ENCODE results near the gene MYO5C. TPM values are rescaled to one million over a fixed set of nuclear protein-coding genes. Genes with fewer than 3 reads are reported as not detected.
A peak's percentile ranks its signal among the peaks of the same experiment; 100 is the strongest.

MYO5C gene
- total and polyA plus RNA-seq, 2 of the 8 experiments (the other 6 are each of a cell fraction or from before 2014, with no cell fraction given): 8.2 to 26.7 TPM

DNA sequence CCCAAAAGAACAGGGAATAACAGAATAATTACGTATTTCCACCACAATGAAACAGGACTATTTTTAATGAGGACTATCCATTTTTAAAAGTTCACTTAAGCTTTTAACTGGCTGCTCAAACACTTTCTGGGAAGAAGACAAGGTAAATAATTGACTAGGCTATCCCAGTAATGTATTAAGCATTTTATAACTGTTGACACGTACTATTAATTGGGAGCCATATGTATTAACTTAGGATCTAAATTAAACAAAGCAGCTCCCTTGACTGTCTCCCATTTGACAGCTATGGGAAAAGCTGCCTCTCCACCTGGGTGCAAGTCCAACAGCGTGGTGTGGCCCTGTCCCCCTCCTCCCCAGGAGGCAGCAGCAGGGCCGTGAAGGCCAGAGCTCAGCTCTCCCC lies 36.1 kb downstream of the MYO5C start:
- no peak overlapping the region for H2BK20ac ChIP-seq (ENCODE audit: low read length)
- ChIA-PET CTCF (ENCODE audit: partially characterized antibody) (interaction anchor here (0.8 to 1.6 kb wide), 7 partner anchors 9 to 474 kb away, joined by 3 to 7 read pairs (median 4); no protein-coding TSS in a partner anchor), POLR2A (ENCODE audit: partially characterized antibody) (interaction anchor here (1.2 kb wide), 1 partner anchor 10 kb away, joined by 3 read pairs; no protein-coding TSS in a partner anchor)
- H3K79me2 ChIP-seq (ENCODE audit: control insufficient read depth in 1 of 2, insufficient read depth in 2 of 2, low read length in 2 of 2): no peaks in the 10 kb centered on the region
- WGBS, 2 experiments (ENCODE audit: extremely low coverage in 1 of 2, insufficient coverage in 1 of 2, insufficient read length in 1 of 2, insufficient replicate concordance in 2 of 2, low coverage in 1 of 2, low lambda C conversion rate in 2 of 2, missing lambda C conversion rate in 1 of 2): 89% methylated on average over 4 of the region's 4 CpGs; no CpG with 5 or more reads in 1 of the 2 experiments
- DNase-seq (ENCODE audit: low read depth in 1 of 2, low spot score in 2 of 2) (no peak), FAIRE-seq (no peak)
- H4K8ac ChIP-seq (ENCODE audit: extremely low read depth, insufficient read depth, low read length): no peak overlapping the region
- peak overlapping the region; percentile 23 for H4K91ac ChIP-seq (replicated peaks; ENCODE audit: insufficient read length, low read length)
- no peak overlapping the region for H2AK5ac ChIP-seq (ENCODE audit: low read depth, low read length)
- H3K23ac ChIP-seq (ENCODE audit: insufficient read length): no peak overlapping the region
- no peak overlapping the region for H2BK12ac ChIP-seq (ENCODE audit: low read depth, low read length)
- no peak overlapping the region for H3K18ac ChIP-seq (ENCODE audit: extremely low read depth, low read length)
- H3K4me3 ChIP-seq (ENCODE audit: extremely low read depth in 1 of 4, insufficient read depth in 2 of 4, low read depth in 3 of 4, low read length in 4 of 4): no peak overlapping the region
- no peak overlapping the region for H3K4me2 ChIP-seq (ENCODE audit: insufficient read depth in 1 of 2, low read depth in 2 of 2, low read length in 2 of 2)
- H3K4me1 ChIP-seq (replicated peaks in 1 of 4; ENCODE audit: control insufficient read depth in 3 of 4, insufficient read depth in 4 of 4, low read length in 3 of 4): peaks cover 19 to 32% (median 23%) of the 10 kb centered on the region in 4 experiments
- no peaks in the 10 kb centered on the region for H4K20me1 ChIP-seq (replicated peaks in 1 of 2; ENCODE audit: control insufficient read depth in 1 of 2, insufficient read depth in 2 of 2, low read length in 2 of 2)
- no peaks in the 10 kb centered on the region; the same call in 1 of the 2 replicates for H3K79me1 ChIP-seq (ENCODE audit: low read depth, low read length)
- H3K27me3 ChIP-seq (replicated peaks in 1 of 4; ENCODE audit: control insufficient read depth in 3 of 4, extremely low read depth in 1 of 4, insufficient read depth in 3 of 4, low read length in 3 of 4): no peaks in the 10 kb centered on the region
- H3K56ac ChIP-seq (replicated peaks; ENCODE audit: insufficient read length, low read depth, low read length): no peak overlapping the region
- no peaks in the 10 kb centered on the region for H3K9me3 ChIP-seq (ENCODE audit: insufficient read depth in 2 of 2, low read depth in 1 of 2, low read length in 1 of 2)
- H3K27ac ChIP-seq (ENCODE audit: low read depth, low read length): 0 out of 2 replicates have a peak overlapping the region, but pooled peaks have one; percentile 3
- H3K14ac ChIP-seq (ENCODE audit: insufficient read length): no peak overlapping the region
- no peak overlapping the region for H2BK120ac ChIP-seq (replicated peaks; ENCODE audit: low read depth, low read length)
- no peak overlapping the region for H4K5ac ChIP-seq (ENCODE audit: insufficient read length, low read depth, low read length)
- no peak overlapping the region; the same call in 1 of the 2 replicates for H2BK5ac ChIP-seq (ENCODE audit: low read depth, low read length)
- no peak overlapping the region for H3K4ac ChIP-seq (replicated peaks; ENCODE audit: insufficient read length, low read depth, low read length)
- peaks cover 0 to 18% (median 5%) of the 10 kb centered on the region in 4 experiments; a peak in 6 of 8 replicates for H3K36me3 ChIP-seq (ENCODE audit: control insufficient read depth in 2 of 4, insufficient read depth in 4 of 4, low read length in 3 of 4)
- H3K9ac ChIP-seq (replicated peaks in 1 of 4; ENCODE audit: extremely low read depth in 1 of 4, low read depth in 3 of 4, low read length in 3 of 4): no peak overlapping the region
- no peak overlapping the region for H2BK15ac ChIP-seq (ENCODE audit: low read length)
- H3K23me2 ChIP-seq (ENCODE audit: low read depth, low read length): no peaks in the 10 kb centered on the region
- H2AFZ ChIP-seq (ENCODE audit: low read length): no peak overlapping the region
- TF ChIP-seq EZH2 (IDR thresholded peaks at IDR 0.05; ENCODE audit: low read depth, low read length, severe bottlenecking) (no peak), RNF2 (IDR thresholded peaks at IDR 0.05; ENCODE audit: borderline replicate concordance, low read depth, low read length, missing control alignments, poor library complexity, severe bottlenecking) (no peak), SP1 (IDR thresholded peaks at IDR 0.05; ENCODE audit: low read depth, low read length) (no peak), KDM1A (IDR thresholded peaks at IDR 0.05; ENCODE audit: borderline replicate concordance, low read length) (no peak), YY1 (IDR thresholded peaks at IDR 0.05; ENCODE audit: low read depth, low read length) (no peak), RAD21 (IDR thresholded peaks at IDR 0.05 in 1 of 2, conservative IDR thresholded peaks at IDR 0.05 in 1 of 2; ENCODE audit: low read depth in 2 of 2, low read length in 2 of 2) (no peak), JUN (IDR thresholded peaks at IDR 0.05; ENCODE audit: low read depth, low read length) (no peak), TBP (IDR thresholded peaks at IDR 0.05; ENCODE audit: low read depth, low read length) (no peak), SUZ12 (IDR thresholded peaks at IDR 0.05; ENCODE audit: low read length) (no peak), SAP30 (IDR thresholded peaks at IDR 0.05; ENCODE audit: insufficient read depth, insufficient replicate concordance, low read length) (no peak)

All from H1 (cell line).